Osteoblast (primary cell): ENCODE measurements around the gene MPPED2. TPM values are rescaled to one million over a fixed set of nuclear protein-coding genes. Genes with fewer than 3 reads are reported as not detected.

Experiments
- DNase-seq: peaks from one replicate; pipeline ENCODE4 v3.0.0; 2011; ENCODE audit warnings: low spot score, mixed read lengths; ENCODE audit not compliant: insufficient read length; ENCODE audit errors: missing footprints
- H2AFZ ChIP-seq: 2 replicates; pipeline ENCODE4 v1.6.0; 2011; ENCODE audit warnings: mild to moderate bottlenecking, low read length
- H3K27ac ChIP-seq: 2 replicates; pipeline ENCODE4 v1.5.1; 2011; ENCODE audit warnings: mild to moderate bottlenecking, low read depth, low read length, moderate library complexity
- H3K27me3 ChIP-seq: 2 replicates; pipeline ENCODE4 v1.6.0; 2012; ENCODE audit warnings: mild to moderate bottlenecking, control low read depth, inconsistent platforms, low read length, moderate library complexity; ENCODE audit not compliant: insufficient read depth
- H3K36me3 ChIP-seq: 2 replicates; pipeline ENCODE4 v1.5.1; 2011; ENCODE audit warnings: mild to moderate bottlenecking, low read length, control low read depth, moderate library complexity; ENCODE audit not compliant: insufficient read depth
- H3K4me1 ChIP-seq: 2 replicates; pipeline ENCODE4 v1.5.1; 2011; ENCODE audit warnings: mild to moderate bottlenecking, low read length, control low read depth, moderate library complexity; ENCODE audit not compliant: insufficient read depth
- H3K4me2 ChIP-seq: 2 replicates; pipeline ENCODE4 v1.6.0; 2011; ENCODE audit warnings: mild to moderate bottlenecking, low read length; ENCODE audit not compliant: insufficient read depth
- H3K4me3 ChIP-seq: fragments of 200-600 bp; sonication (generic); 3 replicates; pipeline ENCODE4 v1.5.1; 2012; ENCODE audit warnings: mild to moderate bottlenecking, low read length, inconsistent platforms; ENCODE audit not compliant: insufficient read depth
- H3K79me2 ChIP-seq: 2 replicates; pipeline ENCODE4 v1.6.0; 2012; ENCODE audit warnings: mild to moderate bottlenecking, low read length, control low read depth, inconsistent platforms; ENCODE audit not compliant: insufficient read depth
- H3K9me3 ChIP-seq: 2 replicates; pipeline ENCODE4 v1.5.1; 2011; ENCODE audit warnings: low read depth, low read length, control low read depth
- H4K20me1 ChIP-seq: 2 replicates; pipeline ENCODE4 v1.6.0; 2012; ENCODE audit warnings: mild to moderate bottlenecking, low read length, control low read depth; ENCODE audit not compliant: insufficient read depth
- total RNA-seq: library from RNA; depleted of rRNA; stranded (reverse); fragments of >200 nt; gene quantifications from 2 replicates; pipeline ENCODE4 v1.2.3, GENCODE V29; 2012
- TF ChIP-seq, protein P1 (sequence below): IDR thresholded peaks from 2 replicates; pipeline ENCODE4 v1.5.1; 2011; ENCODE audit warnings: mild to moderate bottlenecking, low read depth, low read length, moderate library complexity; ENCODE audit errors: extremely low read depth

The MPPED2 gene
- total RNA-seq, 1 donor = 2.2 TPM

DNA sequence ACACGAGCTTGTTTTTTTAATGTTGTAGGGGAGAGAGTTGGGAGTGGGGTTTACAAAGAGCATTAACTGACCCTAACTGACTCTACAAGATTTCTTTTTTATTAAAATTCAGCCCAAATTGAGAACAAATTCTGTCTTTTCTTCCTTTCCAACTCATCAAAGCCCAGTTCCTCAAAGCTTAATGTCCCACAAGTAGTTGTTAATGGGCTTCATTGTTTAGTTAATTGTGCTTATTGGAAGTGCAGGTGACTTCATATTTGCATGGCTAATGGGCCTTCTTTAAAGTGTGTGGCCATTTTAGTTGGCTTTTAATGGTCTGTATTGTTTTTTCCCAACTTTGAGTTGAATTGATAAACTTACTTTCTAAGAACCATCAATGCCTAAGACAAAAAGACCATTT, 39.8 kb downstream of the MPPED2 start:
- Histone ChIP-seq H3K79me2 (no peaks in the 10 kb centered on the region), H3K4me3 (no peak overlapping the region), H2AFZ (no peak overlapping the region), H3K4me2 (no peak overlapping the region), H3K4me1 (no peaks in the 10 kb centered on the region), H3K27ac (no peak overlapping the region), H3K9me3 (no peaks in the 10 kb centered on the region), H4K20me1 (no peaks in the 10 kb centered on the region), H3K27me3 (no peaks in the 10 kb centered on the region), H3K36me3 (no peaks in the 10 kb centered on the region)
- DNase-seq = peak; percentile 18
- TF ChIP-seq, protein P1, sequence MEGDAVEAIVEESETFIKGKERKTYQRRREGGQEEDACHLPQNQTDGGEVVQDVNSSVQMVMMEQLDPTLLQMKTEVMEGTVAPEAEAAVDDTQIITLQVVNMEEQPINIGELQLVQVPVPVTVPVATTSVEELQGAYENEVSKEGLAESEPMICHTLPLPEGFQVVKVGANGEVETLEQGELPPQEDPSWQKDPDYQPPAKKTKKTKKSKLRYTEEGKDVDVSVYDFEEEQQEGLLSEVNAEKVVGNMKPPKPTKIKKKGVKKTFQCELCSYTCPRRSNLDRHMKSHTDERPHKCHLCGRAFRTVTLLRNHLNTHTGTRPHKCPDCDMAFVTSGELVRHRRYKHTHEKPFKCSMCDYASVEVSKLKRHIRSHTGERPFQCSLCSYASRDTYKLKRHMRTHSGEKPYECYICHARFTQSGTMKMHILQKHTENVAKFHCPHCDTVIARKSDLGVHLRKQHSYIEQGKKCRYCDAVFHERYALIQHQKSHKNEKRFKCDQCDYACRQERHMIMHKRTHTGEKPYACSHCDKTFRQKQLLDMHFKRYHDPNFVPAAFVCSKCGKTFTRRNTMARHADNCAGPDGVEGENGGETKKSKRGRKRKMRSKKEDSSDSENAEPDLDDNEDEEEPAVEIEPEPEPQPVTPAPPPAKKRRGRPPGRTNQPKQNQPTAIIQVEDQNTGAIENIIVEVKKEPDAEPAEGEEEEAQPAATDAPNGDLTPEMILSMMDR = no peak

DNA sequence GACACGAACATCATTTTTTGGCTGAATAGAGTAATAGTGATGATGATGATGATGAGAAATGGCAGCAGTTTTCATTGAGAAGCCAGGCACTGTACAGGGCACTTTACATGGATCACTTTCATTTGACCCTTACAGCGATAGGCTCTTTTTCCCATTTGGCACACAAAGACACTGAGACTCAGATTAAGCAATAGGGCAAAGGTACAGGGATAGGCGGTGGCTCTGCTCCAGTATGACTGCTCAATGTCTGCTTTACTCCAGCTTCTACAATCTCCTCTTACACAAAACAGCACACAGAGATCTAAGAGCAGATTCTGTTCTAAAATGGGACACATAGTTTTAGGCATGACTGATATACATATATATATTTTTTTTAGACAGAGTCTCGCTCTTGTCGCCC, 40.6 kb downstream of the MPPED2 start:
- DNase-seq = peak; percentile 23
- no peak overlapping the region for H3K27ac ChIP-seq
- no peak overlapping the region for H3K4me3 ChIP-seq
- H3K4me2 ChIP-seq = no peak overlapping the region
- no peaks in the 10 kb centered on the region for H3K36me3 ChIP-seq
- no peak overlapping the region for H2AFZ ChIP-seq
- H3K4me1 ChIP-seq = no peaks in the 10 kb centered on the region
- H3K9me3 ChIP-seq = no peaks in the 10 kb centered on the region
- H4K20me1 ChIP-seq = no peaks in the 10 kb centered on the region
- TF ChIP-seq, protein P1 = no peak
- H3K27me3 ChIP-seq = no peaks in the 10 kb centered on the region
- no peaks in the 10 kb centered on the region for H3K79me2 ChIP-seq

DNA sequence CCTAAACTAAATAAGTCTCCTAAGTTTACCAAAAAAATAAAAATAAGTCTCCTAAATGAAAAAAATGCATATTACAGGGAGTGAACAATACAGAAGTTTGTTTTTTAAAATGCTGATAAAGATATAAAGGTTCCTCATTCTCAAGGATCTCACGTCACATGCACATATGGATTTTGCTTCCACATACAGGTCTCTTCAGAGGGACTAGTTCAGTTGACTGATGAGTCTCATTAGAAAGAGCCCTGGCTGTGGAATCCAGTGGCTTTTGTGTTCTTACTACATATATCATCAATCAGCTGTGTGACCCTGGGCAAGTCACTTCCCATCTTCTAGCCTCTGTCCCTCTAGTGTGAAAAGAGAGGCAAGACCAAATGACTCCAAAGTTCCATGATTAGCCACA, 43.1 kb downstream of the MPPED2 start:
- H3K4me1 ChIP-seq = no peaks in the 10 kb centered on the region
- no peaks in the 10 kb centered on the region for H3K36me3 ChIP-seq
- no peaks in the 10 kb centered on the region for H3K9me3 ChIP-seq
- no peak overlapping the region for H3K4me3 ChIP-seq
- H3K27me3 ChIP-seq = no peaks in the 10 kb centered on the region
- H3K79me2 ChIP-seq = no peaks in the 10 kb centered on the region
- TF ChIP-seq, protein P1 = no peak
- no peak overlapping the region for H3K27ac ChIP-seq
- H4K20me1 ChIP-seq = no peaks in the 10 kb centered on the region
- DNase-seq = no peak
- H3K4me2 ChIP-seq = no peak overlapping the region
- H2AFZ ChIP-seq = no peak overlapping the region

DNA sequence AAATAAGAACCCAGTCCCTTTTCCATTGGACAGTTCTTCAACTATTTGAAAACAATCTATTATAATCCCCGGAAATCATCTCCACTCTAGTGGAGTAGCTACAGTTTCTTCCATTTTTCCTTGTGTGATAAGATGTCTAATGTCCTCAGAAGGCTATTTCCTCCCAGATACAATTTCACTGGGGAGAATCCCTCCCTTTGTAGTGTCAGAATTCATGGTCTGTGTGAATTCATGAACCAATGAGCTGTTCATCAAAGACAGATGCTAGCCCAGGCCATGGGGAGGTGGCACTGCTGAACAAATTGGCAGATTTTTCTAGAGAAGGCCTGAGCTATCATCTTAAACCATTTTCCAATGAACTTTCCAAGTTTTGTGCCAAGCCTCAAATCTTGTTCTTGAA, 45.4 kb downstream of the MPPED2 start:
- Histone ChIP-seq H3K4me3 (no peak overlapping the region), H3K36me3 (no peaks in the 10 kb centered on the region), H3K27ac (no peak overlapping the region), H3K79me2 (no peaks in the 10 kb centered on the region), H3K9me3 (no peaks in the 10 kb centered on the region), H3K4me2 (no peak overlapping the region), H3K4me1 (no peaks in the 10 kb centered on the region), H4K20me1 (no peaks in the 10 kb centered on the region), H2AFZ (no peak overlapping the region), H3K27me3 (no peaks in the 10 kb centered on the region)
- no peak for DNase-seq
- TF ChIP-seq, protein P1 = no peak
